Panc1 (cell line): ENCODE results near the gene PPIL1. TPM values are rescaled to one million over a fixed set of nuclear protein-coding genes. Genes with fewer than 3 reads are reported as not detected.

Experiments used
- ATAC-seq: fragments of 200-7000 bp; cut with Tn5 transposase; 2 replicates; pipeline ENCODE4 v1.9.1; 2020; ENCODE audit warnings: mild to moderate bottlenecking, moderate library complexity
- BruUV-seq: library from RNA; stranded (reverse); fragments of 400-500 nt; replicated peaks from 2 replicates; lab custom pipeline; 2021; lab: Mats Ljungman, UMichigan
- CTCF ChIA-PET: fragments of 300-600 bp; sonication (Branson Sonifier 250); formaldehyde crosslinking; loops from one replicate; lab custom pipeline; 2022; ENCODE audit warnings: antibody characterized with exemption; lab: Charles Lee
- POLR2A ChIA-PET: fragments of 300-600 bp; sonication (Branson Sonifier 250); formaldehyde crosslinking; loops from one replicate; lab custom pipeline; 2022; ENCODE audit warnings: antibody characterized with exemption; lab: Charles Lee
- DNase-seq: peaks from one replicate; pipeline ENCODE4 v3.0.0-alpha.2; 2010; ENCODE audit warnings: low read depth, low spot score
- H3K27ac ChIP-seq: 2 replicates; pipeline ENCODE4 v1.5.1; 2011; ENCODE audit warnings: mild to moderate bottlenecking, low read length, inconsistent platforms
- H3K27me3 ChIP-seq: fragments of 200-500 bp; sonication (Bioruptor generic); 2 replicates; pipeline ENCODE4 v1.6.0; 2014; ENCODE audit warnings: low read length, inconsistent platforms; ENCODE audit not compliant: control insufficient read depth, insufficient read depth
- H3K36me3 ChIP-seq: fragments of 200-500 bp; sonication (Bioruptor generic); 2 replicates; pipeline ENCODE4 v1.5.1; 2014; ENCODE audit warnings: inconsistent platforms, mild to moderate bottlenecking, low read length, moderate library complexity; ENCODE audit not compliant: control insufficient read depth, insufficient read depth
- H3K4me1 ChIP-seq: 2 replicates; pipeline ENCODE4 v1.5.1; 2011; ENCODE audit warnings: inconsistent platforms, mild to moderate bottlenecking, low read length, moderate library complexity; ENCODE audit not compliant: control insufficient read depth, insufficient read depth
- H3K4me3 ChIP-seq, 2 experiments: 2 replicates each; pipeline ENCODE4 v1.5.1; 2011 to 2012; ENCODE audit warnings: low read depth in 2 of 2, low read length in 2 of 2, mild to moderate bottlenecking in 2 of 2, inconsistent platforms in 1 of 2, moderate library complexity in 1 of 2
- H3K9me3 ChIP-seq: fragments of 200-500 bp; sonication (Bioruptor generic); 2 replicates; pipeline ENCODE4 v1.5.1; 2014; ENCODE audit warnings: low read depth, mild to moderate bottlenecking, inconsistent platforms, low read length, moderate library complexity; ENCODE audit not compliant: control insufficient read depth, insufficient read depth
- POLR2AphosphoS5 ChIP-seq: IDR thresholded peaks from 2 replicates; pipeline ENCODE4 v1.6.1; 2012; ENCODE audit warnings: mild to moderate bottlenecking, low read depth, low read length, moderate library complexity
- SIN3A ChIP-seq: IDR thresholded peaks from 2 replicates; pipeline ENCODE4 v1.6.1; 2012; ENCODE audit warnings: low read depth, mild to moderate bottlenecking, low read length, moderate library complexity, borderline replicate concordance; ENCODE audit not compliant: insufficient read depth
- TCF7L2 ChIP-seq: IDR thresholded peaks from 2 replicates; pipeline ENCODE4 v1.6.1; 2011; ENCODE audit warnings: mild to moderate bottlenecking, low read depth, low read length, inconsistent platforms
- in situ Hi-C: cut with HindIII; loops from 2 replicates; pipeline ENCODE4 v1.10.0; 2016; ENCODE audit warnings: low sequenced_read_pairs, low pct_unique_long_range_greater_than_20kb
- intact Hi-C: fragments of 100-400 bp; cut with micrococcal nuclease; formaldehyde crosslinking; loops from one replicate; pipeline ENCODE4 v1.10.0; 2022; ENCODE audit not compliant: unreplicated experiment
- total RNA-seq: library from RNA; stranded (reverse); gene quantifications from one replicate; pipeline ENCODE4 v1.2.1, GENCODE V29; 2021; ENCODE audit not compliant: unreplicated experiment
- TF ChIP-seq, protein P1 (sequence below): fragments of 450-650 bp; IDR thresholded peaks from 2 replicates; pipeline ENCODE4 v1.5.1; 2017; ENCODE audit warnings: mild to moderate bottlenecking
- TF ChIP-seq, protein P2 (sequence below), 2 experiments: IDR thresholded peaks; 2 replicates each; pipeline ENCODE4 v1.6.1; 2011 to 2012; ENCODE audit warnings: low read depth in 2 of 2, control low read depth in 1 of 2, low read length in 1 of 2, mild to moderate bottlenecking in 1 of 2, moderate library complexity in 1 of 2; ENCODE audit not compliant: insufficient read depth in 1 of 2

PPIL1 gene
- total RNA-seq, 1 experiment from 2014 or later, result 44.1 TPM

DNA sequence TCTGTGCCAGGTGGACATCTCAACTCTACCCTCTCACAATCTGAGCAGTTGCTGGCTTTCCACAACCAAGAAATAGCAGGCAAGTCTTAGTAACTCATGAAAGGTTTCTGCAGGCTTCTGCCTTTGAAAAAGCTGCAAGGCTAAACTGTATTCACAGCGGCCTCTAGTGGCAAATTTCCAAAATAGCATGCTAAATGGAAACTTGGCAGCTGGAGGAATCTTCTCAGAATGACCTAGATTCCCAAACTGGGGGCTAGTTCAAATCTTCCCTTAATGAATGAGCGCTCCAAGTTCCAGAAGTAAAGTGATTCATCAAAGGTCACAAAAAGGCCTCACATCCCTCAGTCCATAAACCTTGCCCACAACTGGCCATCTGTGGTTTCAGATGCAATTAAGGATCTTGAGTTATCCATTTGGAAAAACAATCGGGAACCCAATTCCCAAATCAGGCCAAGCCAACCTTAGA, 23.4 kb downstream of the PPIL1 start:
- ChIA-PET POLR2A (no interaction called here), CTCF (interaction anchor here (0.7 to 1.5 kb wide), 3 partner anchors 62 to 99 kb away, joined by 3 to 6 read pairs (median 3); no protein-coding TSS in a partner anchor)
- Histone ChIP-seq H3K4me3 (no peak overlapping the region), H3K36me3 (peaks cover 11% of the 10 kb centered on the region), H3K4me1 (no peaks in the 10 kb centered on the region; the same call in 1 of the 2 replicates), H3K27me3 (no peaks in the 10 kb centered on the region), H3K9me3 (no peaks in the 10 kb centered on the region), H3K27ac (no peak overlapping the region)
- no peak for TF ChIP-seq POLR2AphosphoS5
- TF ChIP-seq SIN3A, result no peak
- no peak for TF ChIP-seq TCF7L2
- TF ChIP-seq, protein P1, sequence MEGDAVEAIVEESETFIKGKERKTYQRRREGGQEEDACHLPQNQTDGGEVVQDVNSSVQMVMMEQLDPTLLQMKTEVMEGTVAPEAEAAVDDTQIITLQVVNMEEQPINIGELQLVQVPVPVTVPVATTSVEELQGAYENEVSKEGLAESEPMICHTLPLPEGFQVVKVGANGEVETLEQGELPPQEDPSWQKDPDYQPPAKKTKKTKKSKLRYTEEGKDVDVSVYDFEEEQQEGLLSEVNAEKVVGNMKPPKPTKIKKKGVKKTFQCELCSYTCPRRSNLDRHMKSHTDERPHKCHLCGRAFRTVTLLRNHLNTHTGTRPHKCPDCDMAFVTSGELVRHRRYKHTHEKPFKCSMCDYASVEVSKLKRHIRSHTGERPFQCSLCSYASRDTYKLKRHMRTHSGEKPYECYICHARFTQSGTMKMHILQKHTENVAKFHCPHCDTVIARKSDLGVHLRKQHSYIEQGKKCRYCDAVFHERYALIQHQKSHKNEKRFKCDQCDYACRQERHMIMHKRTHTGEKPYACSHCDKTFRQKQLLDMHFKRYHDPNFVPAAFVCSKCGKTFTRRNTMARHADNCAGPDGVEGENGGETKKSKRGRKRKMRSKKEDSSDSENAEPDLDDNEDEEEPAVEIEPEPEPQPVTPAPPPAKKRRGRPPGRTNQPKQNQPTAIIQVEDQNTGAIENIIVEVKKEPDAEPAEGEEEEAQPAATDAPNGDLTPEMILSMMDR, result peak; percentile 87
- TF ChIP-seq, protein P2, sequence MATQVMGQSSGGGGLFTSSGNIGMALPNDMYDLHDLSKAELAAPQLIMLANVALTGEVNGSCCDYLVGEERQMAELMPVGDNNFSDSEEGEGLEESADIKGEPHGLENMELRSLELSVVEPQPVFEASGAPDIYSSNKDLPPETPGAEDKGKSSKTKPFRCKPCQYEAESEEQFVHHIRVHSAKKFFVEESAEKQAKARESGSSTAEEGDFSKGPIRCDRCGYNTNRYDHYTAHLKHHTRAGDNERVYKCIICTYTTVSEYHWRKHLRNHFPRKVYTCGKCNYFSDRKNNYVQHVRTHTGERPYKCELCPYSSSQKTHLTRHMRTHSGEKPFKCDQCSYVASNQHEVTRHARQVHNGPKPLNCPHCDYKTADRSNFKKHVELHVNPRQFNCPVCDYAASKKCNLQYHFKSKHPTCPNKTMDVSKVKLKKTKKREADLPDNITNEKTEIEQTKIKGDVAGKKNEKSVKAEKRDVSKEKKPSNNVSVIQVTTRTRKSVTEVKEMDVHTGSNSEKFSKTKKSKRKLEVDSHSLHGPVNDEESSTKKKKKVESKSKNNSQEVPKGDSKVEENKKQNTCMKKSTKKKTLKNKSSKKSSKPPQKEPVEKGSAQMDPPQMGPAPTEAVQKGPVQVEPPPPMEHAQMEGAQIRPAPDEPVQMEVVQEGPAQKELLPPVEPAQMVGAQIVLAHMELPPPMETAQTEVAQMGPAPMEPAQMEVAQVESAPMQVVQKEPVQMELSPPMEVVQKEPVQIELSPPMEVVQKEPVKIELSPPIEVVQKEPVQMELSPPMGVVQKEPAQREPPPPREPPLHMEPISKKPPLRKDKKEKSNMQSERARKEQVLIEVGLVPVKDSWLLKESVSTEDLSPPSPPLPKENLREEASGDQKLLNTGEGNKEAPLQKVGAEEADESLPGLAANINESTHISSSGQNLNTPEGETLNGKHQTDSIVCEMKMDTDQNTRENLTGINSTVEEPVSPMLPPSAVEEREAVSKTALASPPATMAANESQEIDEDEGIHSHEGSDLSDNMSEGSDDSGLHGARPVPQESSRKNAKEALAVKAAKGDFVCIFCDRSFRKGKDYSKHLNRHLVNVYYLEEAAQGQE (IDR thresholded peaks at IDR 0.05; ENCODE audit: insufficient read depth in 1 of 2, low read depth in 2 of 2, low read length in 1 of 2), result no peak
- in situ Hi-C loops, result no loop called here
- BruUV-seq, result no TSS peak
- intact Hi-C loops, result loop anchor here (2.0 kb wide), 1 partner anchor 84 kb away; no protein-coding TSS in a partner anchor
- ATAC-seq, result no peak; the same call in 1 of the 2 replicates
- DNase-seq, result no peak

DNA sequence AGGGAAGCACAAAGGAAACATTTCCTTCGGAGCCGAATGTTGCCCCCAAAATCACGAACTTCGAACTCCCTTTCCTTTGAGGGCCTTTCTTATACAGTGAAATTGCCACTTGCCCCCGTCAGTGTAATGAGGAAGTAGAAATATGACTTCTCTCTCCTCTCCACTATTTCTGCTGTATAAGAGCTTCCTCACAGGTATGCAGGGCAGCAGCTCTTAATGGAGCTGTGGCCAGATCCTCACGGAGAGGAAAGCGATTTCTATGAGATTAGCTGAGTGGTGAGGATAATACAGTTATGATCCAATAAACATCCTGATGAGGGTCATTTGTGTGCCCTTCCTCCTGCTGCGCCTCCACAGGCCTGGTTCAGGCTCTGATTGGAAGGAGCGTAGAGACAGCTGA, 24.6 kb downstream of the PPIL1 start:
- Histone ChIP-seq H3K4me3 (no peak overlapping the region), H3K36me3 (peaks cover 4% of the 10 kb centered on the region), H3K27me3 (no peaks in the 10 kb centered on the region), H3K27ac (0 out of 2 replicates have a peak overlapping the region, but pooled peaks have one; percentile 21), H3K9me3 (no peaks in the 10 kb centered on the region), H3K4me1 (no peaks in the 10 kb centered on the region; the same call in 1 of the 2 replicates)
- no TSS peak for BruUV-seq
- POLR2A ChIA-PET, result no interaction called here
- DNase-seq (no peak), ATAC-seq (no peak)
- CTCF ChIA-PET, result interaction anchor here (0.5 to 1.1 kb wide), 3 partner anchors 10 to 168 kb away, joined by 3 to 4 read pairs (median 3); no protein-coding TSS in a partner anchor
- intact Hi-C loops (loop anchor here (2.0 kb wide), 1 partner anchor 83 kb away; no protein-coding TSS in a partner anchor), in situ Hi-C loops (no loop called here)
- TF ChIP-seq SIN3A (no peak), POLR2AphosphoS5 (no peak), TCF7L2 (no peak)
- TF ChIP-seq, protein P1, result no peak
- TF ChIP-seq, protein P2 (IDR thresholded peaks at IDR 0.05; ENCODE audit: insufficient read depth in 1 of 2, low read depth in 2 of 2, low read length in 1 of 2), result no peak
